ENCODE results near the gene MPV17. TPM values are rescaled to one million over a fixed set of nuclear protein-coding genes. Genes with fewer than 3 reads are reported as not detected.

MPV17 gene
- polyA plus RNA-seq, 1 donor from 2014 or later = 79.6 TPM

- TF ChIP-seq REST (IDR thresholded peaks at IDR 0.05; ENCODE audit: borderline replicate concordance) (no peak), POLR2AphosphoS5 (IDR thresholded peaks at IDR 0.05) (no peak), TAF1 (IDR thresholded peaks at IDR 0.05; ENCODE audit: low read depth) (no peak), RAD21 (conservative IDR thresholded peaks at IDR 0.05) (no peak)
- H3F3A ChIP-seq (ENCODE audit: insufficient read depth, low read length, poor library complexity, severe bottlenecking) = no peaks in the 10 kb centered on the region
- H3K9me3 ChIP-seq (ENCODE audit: low read length) = no peaks in the 10 kb centered on the region
- H3K27ac ChIP-seq (ENCODE audit: low read length) = no peak overlapping the region
- no peak overlapping the region for H3K4me2 ChIP-seq (ENCODE audit: low read length)
- no peaks in the 10 kb centered on the region for H3K27me3 ChIP-seq (ENCODE audit: insufficient read depth, low read depth, low read length)
- no peak overlapping the region for H3K4me3 ChIP-seq (ENCODE audit: low read length)
- H3K79me2 ChIP-seq (replicated peaks; ENCODE audit: insufficient read depth, low read length) = no peaks in the 10 kb centered on the region
- no peaks in the 10 kb centered on the region for H3K36me3 ChIP-seq (ENCODE audit: insufficient read depth, low read length)
- H2AFZ ChIP-seq (ENCODE audit: low read depth, low read length) = no peak overlapping the region
- no peaks in the 10 kb centered on the region for H4K20me1 ChIP-seq (ENCODE audit: insufficient read depth)
- no peaks in the 10 kb centered on the region for H3K9me2 ChIP-seq (ENCODE audit: insufficient read depth, low read length)
- H3K9ac ChIP-seq (ENCODE audit: low read length) = no peak overlapping the region
These were observed 41.5 kb downstream of the MPV17 start for GRCh38 chr2:27281442-27281841.

- Histone ChIP-seq H3K79me2 (replicated peaks; ENCODE audit: insufficient read depth, low read length) (no peaks in the 10 kb centered on the region), H3K27me3 (ENCODE audit: insufficient read depth, low read depth, low read length) (no peaks in the 10 kb centered on the region), H3K9me2 (ENCODE audit: insufficient read depth, low read length) (no peaks in the 10 kb centered on the region), H3K4me3 (ENCODE audit: low read length) (no peak overlapping the region), H3K9ac (ENCODE audit: low read length) (no peak overlapping the region), H2AFZ (ENCODE audit: low read depth, low read length) (no peak overlapping the region), H3K9me3 (ENCODE audit: low read length) (no peaks in the 10 kb centered on the region), H3K27ac (ENCODE audit: low read length) (no peak overlapping the region), H3K4me2 (ENCODE audit: low read length) (no peak overlapping the region), H3K36me3 (ENCODE audit: insufficient read depth, low read length) (no peaks in the 10 kb centered on the region), H4K20me1 (ENCODE audit: insufficient read depth) (no peaks in the 10 kb centered on the region), H3F3A (ENCODE audit: insufficient read depth, low read length, poor library complexity, severe bottlenecking) (no peaks in the 10 kb centered on the region)
- TF ChIP-seq CTCF (IDR thresholded peaks at IDR 0.05; ENCODE audit: poor library complexity, severe bottlenecking) (no peak), TAF1 (IDR thresholded peaks at IDR 0.05; ENCODE audit: low read depth) (no peak), EZH2 (IDR thresholded peaks at IDR 0.05; ENCODE audit: borderline replicate concordance, insufficient read depth, low read length, poor library complexity, severe bottlenecking) (no peak), MXI1 (conservative IDR thresholded peaks at IDR 0.05; ENCODE audit: poor library complexity, severe bottlenecking) (no peak), EP300 (conservative IDR thresholded peaks at IDR 0.05; ENCODE audit: poor library complexity, severe bottlenecking) (no peak), RAD21 (conservative IDR thresholded peaks at IDR 0.05) (no peak), POLR2AphosphoS5 (IDR thresholded peaks at IDR 0.05) (no peak)
These were observed 42.1 kb downstream of the MPV17 start for GRCh38 chr2:27280826-27281225.

GRCh38 chr2:27278010-27278409 is 44.9 kb downstream of the MPV17 start:
- Histone ChIP-seq H3K36me3 (ENCODE audit: insufficient read depth, low read length) (no peaks in the 10 kb centered on the region), H3K27ac (ENCODE audit: low read length) (no peak overlapping the region), H2AFZ (ENCODE audit: low read depth, low read length) (no peak overlapping the region), H3K9me2 (ENCODE audit: insufficient read depth, low read length) (no peaks in the 10 kb centered on the region), H3F3A (ENCODE audit: insufficient read depth, low read length, poor library complexity, severe bottlenecking) (no peaks in the 10 kb centered on the region), H4K20me1 (ENCODE audit: insufficient read depth) (no peaks in the 10 kb centered on the region), H3K27me3 (ENCODE audit: insufficient read depth, low read depth, low read length) (no peaks in the 10 kb centered on the region), H3K79me2 (replicated peaks; ENCODE audit: insufficient read depth, low read length) (no peaks in the 10 kb centered on the region), H3K4me2 (ENCODE audit: low read length) (no peak overlapping the region), H3K9me3 (ENCODE audit: low read length) (no peaks in the 10 kb centered on the region), H3K9ac (ENCODE audit: low read length) (no peak overlapping the region), H3K4me3 (ENCODE audit: low read length) (no peak overlapping the region)
- TF ChIP-seq MXI1 (conservative IDR thresholded peaks at IDR 0.05; ENCODE audit: poor library complexity, severe bottlenecking) = no peak
- TF ChIP-seq EZH2 (IDR thresholded peaks at IDR 0.05; ENCODE audit: borderline replicate concordance, insufficient read depth, low read length, poor library complexity, severe bottlenecking) = no peak
- no peak for TF ChIP-seq TAF1 (IDR thresholded peaks at IDR 0.05; ENCODE audit: low read depth)
- no peak for TF ChIP-seq REST (IDR thresholded peaks at IDR 0.05; ENCODE audit: borderline replicate concordance)
- TF ChIP-seq POLR2AphosphoS5 (IDR thresholded peaks at IDR 0.05) = no peak
- no peak for TF ChIP-seq CTCF (IDR thresholded peaks at IDR 0.05; ENCODE audit: poor library complexity, severe bottlenecking)
- TF ChIP-seq RAD21 (conservative IDR thresholded peaks at IDR 0.05) = no peak
- TF ChIP-seq EP300 (conservative IDR thresholded peaks at IDR 0.05; ENCODE audit: poor library complexity, severe bottlenecking) = no peak
- TF ChIP-seq SMC3 (conservative IDR thresholded peaks at IDR 0.05; ENCODE audit: poor library complexity) = no peak
